GM18526 (cell line): Measurements from ENCODE around the gene KIFAP3.

Experiments
- POLR2A ChIP-seq: IDR thresholded peaks from 3 replicates; pipeline ENCODE4 v1.6.1; 2011; ENCODE audit not compliant: insufficient read length; ENCODE audit errors: extremely low read depth

Gene KIFAP3

DNA sequence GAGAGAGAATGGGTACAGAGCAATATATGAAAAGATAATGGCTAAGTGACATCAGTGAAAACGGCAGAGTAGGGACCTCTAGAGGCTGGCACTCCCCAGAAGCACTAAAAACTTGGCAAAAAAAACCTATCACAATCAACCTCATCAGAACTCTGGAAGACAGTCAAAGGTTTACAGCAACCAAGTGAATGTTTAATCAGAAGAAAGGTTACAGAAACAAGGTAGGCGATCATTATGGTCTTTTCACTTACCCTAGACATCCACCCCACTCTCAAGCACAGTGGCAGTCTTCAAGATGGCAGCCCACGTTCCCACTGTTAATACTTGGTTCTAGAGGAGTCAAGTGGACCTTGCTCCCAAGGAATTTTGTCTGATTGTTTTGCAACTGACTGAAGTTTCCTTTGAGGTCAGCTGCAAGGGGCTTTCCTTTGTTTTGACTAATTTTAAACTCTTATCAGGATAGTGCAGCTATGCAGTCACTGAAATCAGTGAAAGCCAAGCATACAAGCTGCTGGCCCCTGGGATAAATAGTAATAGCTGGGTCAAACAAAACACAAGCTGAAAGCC lies 7.2 kb downstream of the KIFAP3 start:
- no peak for TF ChIP-seq POLR2A

GRCh38 chr1:170064821-170065220 lies 9.7 kb downstream of the KIFAP3 start:
- no peak for TF ChIP-seq POLR2A

GRCh38 chr1:170063109-170063826 lies 11.2 kb downstream of the KIFAP3 start:
- TF ChIP-seq POLR2A, result no peak

DNA sequence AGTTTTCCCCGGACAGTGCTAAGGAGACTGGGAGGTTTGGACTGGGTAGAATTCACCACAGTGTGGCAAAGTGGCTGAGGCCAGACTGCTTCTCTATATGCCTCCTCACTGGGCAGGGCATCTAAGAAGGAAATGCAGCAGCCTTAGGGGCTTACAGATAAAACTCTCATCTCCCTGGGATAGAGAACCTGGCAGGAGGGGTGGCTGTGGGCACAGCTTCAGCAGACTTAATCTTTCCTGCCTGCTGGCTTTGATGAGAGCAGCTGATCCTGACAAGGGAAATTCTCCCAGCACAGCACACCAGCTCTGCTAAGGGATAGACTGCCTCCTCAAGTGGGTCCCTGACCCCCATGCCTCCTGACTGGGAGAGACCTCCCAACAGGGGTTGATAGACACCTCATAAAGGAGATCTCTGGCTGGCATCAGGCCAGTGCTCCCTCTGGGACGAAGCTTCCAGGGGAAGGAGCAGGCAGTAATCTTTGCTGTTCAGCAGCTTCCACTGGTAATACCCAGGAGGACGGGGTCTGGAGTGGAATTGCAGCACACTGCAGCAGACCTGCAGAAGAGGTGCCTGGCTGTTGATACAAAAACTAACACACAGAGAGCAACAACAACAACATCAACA lies 25.2 kb downstream of the KIFAP3 start:
- no peak for TF ChIP-seq POLR2A

- TF ChIP-seq POLR2A, result no peak
Observed at GRCh38 chr1:170048515-170048914, 26.0 kb downstream of the KIFAP3 start.

DNA sequence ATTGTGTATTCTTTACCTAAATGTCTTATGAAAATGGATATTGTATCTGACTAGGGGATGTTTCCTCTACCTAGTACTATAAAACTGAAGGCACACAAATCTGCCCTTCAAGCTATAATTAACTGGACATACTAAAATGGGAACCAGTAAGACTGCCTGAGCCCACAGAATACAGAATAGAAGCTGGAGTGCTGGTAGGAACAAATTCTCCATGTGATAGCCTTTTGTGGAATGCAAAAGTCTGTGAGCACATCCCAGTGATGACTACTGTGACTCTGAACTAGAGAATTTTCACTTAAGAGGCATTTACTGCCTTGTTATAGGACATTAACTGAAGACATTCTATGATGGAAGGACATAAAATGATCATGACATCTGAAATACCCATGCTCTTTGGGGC lies 30.3 kb downstream of the KIFAP3 start:
- TF ChIP-seq POLR2A, result no peak

DNA sequence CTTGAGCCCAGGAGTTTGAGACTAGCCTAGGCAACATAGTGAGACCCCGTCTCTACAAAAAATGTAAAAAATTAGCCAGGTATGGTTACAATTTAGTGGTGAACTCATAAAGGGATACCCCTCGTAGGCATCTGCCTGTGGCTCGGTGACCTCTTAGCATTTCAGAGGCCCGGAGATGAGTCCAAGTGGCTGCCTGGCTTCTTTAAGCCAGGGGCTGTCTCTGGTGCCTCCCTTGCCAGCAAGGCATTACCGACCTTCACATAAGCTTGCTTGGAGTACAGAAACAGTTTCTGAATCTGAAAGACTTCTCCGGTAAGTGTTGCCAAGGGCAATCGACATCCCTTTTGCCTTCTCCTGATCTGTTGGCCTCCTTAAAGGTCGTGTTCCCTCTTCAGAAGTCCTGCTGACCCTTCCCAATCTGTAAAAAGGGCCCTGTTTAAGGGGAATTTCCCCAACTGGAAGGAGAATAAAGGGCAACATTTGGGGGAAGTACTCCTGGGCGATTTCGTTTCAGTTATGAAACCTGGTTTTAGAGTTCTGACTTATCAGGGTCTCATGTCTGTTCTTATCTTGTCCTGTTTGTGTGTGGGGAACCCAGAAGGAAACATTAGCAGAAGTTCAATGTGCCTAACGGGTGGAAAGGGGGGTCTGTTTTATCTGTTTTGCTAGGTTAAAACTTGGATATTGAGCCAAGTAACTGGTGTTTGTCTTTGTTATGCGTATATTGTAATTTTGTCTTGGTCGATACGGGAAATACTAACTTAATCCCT lies 32.9 kb downstream of the KIFAP3 start:
- no peak for TF ChIP-seq POLR2A

DNA sequence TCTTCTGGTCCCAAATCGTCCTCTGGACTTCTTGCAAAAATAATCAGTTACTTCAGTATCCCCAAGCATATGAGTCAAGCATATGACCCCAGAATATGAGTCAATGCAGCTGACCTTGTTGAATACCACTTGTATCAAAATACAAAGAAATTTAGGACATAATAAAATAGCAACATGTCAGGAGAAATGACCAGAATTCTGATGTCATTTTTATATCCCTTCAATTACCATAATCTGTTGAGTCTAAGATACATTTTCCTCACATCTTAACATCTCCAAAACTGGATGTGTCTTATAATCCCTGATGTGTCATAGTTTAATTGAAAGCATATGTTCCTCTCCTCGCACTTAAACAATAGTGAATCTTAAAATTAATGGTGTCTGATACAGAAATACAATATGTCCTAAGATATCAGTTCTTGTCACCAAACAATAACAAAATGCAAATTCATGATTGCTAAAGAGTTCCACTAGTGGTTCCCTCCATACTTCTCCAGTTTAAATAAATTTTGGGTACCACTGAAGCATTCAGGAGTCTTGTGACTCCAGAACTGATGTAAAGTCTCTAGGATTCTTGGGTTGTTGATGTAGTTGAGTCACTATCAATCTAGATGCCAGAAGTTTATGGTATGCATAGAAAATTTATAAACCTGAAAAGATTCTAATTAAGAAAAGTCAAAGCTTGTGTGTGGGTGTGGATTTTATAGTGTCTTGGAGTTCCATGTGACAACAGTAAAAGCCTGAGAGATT lies 41.8 kb downstream of the KIFAP3 start:
- TF ChIP-seq POLR2A, result no peak

GRCh38 chr1:170030212-170030611 lies 44.3 kb downstream of the KIFAP3 start:
- TF ChIP-seq POLR2A, result no peak

DNA sequence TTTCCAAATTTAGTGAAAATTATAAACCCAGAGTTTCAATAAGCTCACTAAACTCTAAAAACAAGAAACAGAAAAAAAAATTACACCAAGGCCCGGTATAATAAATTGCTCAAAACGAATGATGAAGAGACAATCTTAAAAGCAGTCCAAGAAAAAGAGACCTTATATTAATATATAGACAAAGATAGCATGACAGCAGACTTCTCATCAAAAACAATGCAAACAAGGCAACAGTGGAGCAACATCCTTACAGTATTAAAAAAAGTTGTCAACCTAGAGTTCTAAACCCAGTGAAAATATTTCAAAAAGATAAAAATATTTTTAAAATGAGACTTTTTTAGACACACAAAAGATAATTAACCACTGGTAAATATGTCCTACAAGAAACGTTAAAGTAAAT lies 46.7 kb downstream of the KIFAP3 start:
- TF ChIP-seq POLR2A, result no peak

- TF ChIP-seq POLR2A, result no peak
Observed at GRCh38 chr1:170020859-170021258, 53.6 kb downstream of the KIFAP3 start.

GRCh38 chr1:170017478-170017877 lies 57.0 kb downstream of the KIFAP3 start:
- TF ChIP-seq POLR2A, result no peak

DNA sequence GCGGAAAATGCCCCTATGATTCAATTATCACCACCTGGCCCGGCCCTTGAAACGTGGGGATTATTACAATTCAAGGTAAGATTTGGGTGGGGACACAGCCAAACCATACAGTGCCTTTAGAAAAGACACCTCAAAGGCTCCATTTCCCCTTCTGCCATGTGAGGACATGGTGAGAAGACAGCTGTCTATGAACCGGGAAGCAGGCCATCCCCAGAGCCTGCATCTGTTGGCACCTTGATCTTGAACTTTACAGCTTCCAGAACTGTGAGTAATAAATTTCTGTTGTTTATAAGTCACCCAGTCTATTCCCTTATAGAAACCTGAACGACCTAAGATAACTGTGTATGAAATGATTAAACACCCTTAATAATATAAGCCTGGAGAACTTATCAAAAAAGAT lies 61.6 kb downstream of the KIFAP3 start:
- TF ChIP-seq POLR2A, result no peak

DNA sequence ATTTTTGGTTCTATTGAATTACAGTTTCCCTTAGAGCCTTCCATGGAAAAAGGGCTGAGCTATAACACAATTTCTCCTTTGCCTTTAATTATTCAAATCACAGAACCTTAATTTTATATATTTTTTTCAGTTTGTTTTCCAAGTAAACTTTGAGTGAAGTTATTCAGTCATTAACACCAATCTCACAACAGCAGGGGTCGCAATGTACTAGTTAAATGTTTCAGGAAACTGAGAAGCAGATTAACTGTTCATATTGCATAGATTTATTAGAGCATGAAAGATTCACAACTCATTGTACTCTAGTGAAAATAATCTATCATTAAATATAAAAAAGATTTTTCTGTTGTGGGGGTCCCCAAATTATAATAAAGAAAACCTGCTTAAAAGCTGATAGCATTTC lies 64.1 kb downstream of the KIFAP3 start:
- no peak for TF ChIP-seq POLR2A

DNA sequence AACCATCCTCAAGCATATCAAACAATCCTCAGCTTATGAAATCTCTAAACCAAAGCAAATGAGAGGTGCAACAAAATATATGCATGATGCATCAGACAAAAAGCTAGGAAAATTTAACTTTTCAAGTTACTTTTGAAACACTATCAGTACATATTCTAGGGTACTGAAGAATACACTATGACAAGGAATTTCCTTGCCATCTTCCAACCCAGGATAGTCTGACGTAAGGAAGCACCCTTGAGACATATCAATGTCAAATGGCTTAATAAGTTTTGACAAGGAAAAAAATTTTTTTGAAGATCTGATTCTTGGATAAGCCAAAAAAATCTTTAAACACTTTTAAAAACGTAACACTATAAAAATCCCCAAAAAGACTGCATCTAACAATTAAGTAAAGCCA lies 64.9 kb downstream of the KIFAP3 start:
- no peak for TF ChIP-seq POLR2A
